ENCODE data around the gene RNF214.

DNA sequence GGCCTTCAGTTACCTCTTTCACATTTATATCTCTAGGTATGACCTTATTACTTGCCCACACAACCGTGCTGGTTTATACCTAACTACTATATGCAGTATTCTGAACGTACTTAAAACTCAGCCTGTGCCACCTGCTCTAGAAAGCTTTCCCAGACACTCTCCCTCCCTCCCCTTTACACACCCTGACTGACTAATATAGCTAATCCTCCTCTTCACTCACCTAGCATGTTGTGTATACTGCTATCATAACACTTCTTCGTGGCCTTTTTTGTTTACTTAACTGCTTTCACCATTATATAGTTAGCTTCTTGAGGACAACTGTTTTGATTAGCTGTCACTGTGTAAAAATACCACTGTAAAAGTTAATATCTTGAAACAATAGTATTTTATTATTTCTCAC is 23.5 kb downstream of the RNF214 start:
- TF ChIP-seq, protein P1, sequence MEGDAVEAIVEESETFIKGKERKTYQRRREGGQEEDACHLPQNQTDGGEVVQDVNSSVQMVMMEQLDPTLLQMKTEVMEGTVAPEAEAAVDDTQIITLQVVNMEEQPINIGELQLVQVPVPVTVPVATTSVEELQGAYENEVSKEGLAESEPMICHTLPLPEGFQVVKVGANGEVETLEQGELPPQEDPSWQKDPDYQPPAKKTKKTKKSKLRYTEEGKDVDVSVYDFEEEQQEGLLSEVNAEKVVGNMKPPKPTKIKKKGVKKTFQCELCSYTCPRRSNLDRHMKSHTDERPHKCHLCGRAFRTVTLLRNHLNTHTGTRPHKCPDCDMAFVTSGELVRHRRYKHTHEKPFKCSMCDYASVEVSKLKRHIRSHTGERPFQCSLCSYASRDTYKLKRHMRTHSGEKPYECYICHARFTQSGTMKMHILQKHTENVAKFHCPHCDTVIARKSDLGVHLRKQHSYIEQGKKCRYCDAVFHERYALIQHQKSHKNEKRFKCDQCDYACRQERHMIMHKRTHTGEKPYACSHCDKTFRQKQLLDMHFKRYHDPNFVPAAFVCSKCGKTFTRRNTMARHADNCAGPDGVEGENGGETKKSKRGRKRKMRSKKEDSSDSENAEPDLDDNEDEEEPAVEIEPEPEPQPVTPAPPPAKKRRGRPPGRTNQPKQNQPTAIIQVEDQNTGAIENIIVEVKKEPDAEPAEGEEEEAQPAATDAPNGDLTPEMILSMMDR (IDR thresholded peaks at IDR 0.05): no peak
- TF ChIP-seq POLR2A (IDR thresholded peaks at IDR 0.05) (no peak), POLR2AphosphoS5 (IDR thresholded peaks at IDR 0.05) (no peak)
